Mucosa of descending colon (tissue), 3 donors: ENCODE results near the gene ANTXR2. TPM values are rescaled to one million over a fixed set of nuclear protein-coding genes. Genes with fewer than 3 reads are reported as not detected.

ENCODE experiments used
- ATAC-seq: fragments of 200-7000 bp; cut with Tn5 transposase; one replicate; pipeline ENCODE4 v1.9.1; 2020; ENCODE audit warnings: mild to moderate bottlenecking, moderate library complexity
- DNase-seq, 3 donors: peaks; one replicate each; pipeline ENCODE4 v3.0.0-alpha.2; 2020
- H3K36me3 ChIP-seq: fragments of 200-600 bp; one replicate; pipeline ENCODE4 v1.8.0; 2021; ENCODE audit warnings: low read depth, mild to moderate bottlenecking
- H3K4me1 ChIP-seq: fragments of 200-600 bp; one replicate; pipeline ENCODE4 v1.8.0; 2021; ENCODE audit warnings: low read depth, mild to moderate bottlenecking
- H3K4me3 ChIP-seq: fragments of 200-600 bp; one replicate; pipeline ENCODE4 v1.8.0; 2021; ENCODE audit warnings: mild to moderate bottlenecking
- H3K9me3 ChIP-seq: fragments of 200-600 bp; one replicate; pipeline ENCODE4 v1.8.0; 2021; ENCODE audit warnings: mild to moderate bottlenecking
- intact Hi-C, 2 donors: fragments of 100-400 bp; cut with DNase I in 1 of 2; cut with micrococcal nuclease in 1 of 2; formaldehyde crosslinking; loops; one replicate each; pipeline versions ENCODE4 v1.11.0 to v1.11.1; 2022; cut with DNase I, micrococcal nuclease
- total RNA-seq, 3 donors: library from RNA; stranded (reverse); fragmentation: NEBNext Ultra II Directional in 2 of 3; extraction: Animal tissue kit (Norgen Biotek cat#: 25700) in 2 of 3; gene quantifications; one replicate each; pipeline versions ENCODE4 v1.2.1 to v1.2.4, GENCODE V29; 2021 to 2023
- TF ChIP-seq, protein P1 (sequence below): fragments of 200-600 bp; IDR thresholded peaks from one replicate; pipeline ENCODE4 v1.8.0; 2022; ENCODE audit warnings: antibody characterized with exemption, mild to moderate bottlenecking
- donor health status: DM: no; HTN: no; CAD: no; lungs with moderate emphysema.
- donor health status: DM: no; HTN: no; CAD: no.
- donor health status: DM: no; HTN: yes; CAD: no.

ANTXR2 gene
- total RNA-seq, 3 donors from 2014 or later = 83.2 to 276 (median 120) TPM

DNA sequence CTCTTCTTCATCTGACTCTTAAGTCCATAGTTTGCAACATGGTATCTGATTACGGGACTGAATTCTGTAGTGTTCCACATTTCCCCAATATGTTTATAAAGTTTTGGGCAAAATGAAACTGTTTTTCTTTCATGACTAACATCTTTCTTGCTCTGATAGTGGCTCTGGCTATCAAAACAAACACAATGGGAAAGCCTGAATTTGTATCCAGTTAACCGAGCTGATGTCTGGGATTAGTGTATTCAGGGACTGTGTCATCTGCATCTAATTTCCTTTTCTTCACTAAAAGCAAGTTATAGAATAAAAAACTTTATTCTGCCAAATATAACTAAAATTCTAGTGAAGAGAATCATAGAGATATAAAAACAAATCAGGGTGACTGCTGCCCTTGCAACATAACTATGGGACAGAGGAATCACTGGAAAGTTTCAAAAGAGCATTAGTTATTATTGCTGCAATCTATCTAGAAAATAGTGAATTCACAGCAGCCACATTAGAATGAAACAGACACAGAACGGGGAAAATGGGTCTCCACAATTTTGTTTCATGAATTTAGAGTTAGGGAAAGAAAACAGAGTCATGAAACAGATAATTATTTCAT, 61.3 kb downstream of the ANTXR2 start:
- intact Hi-C loops = no loop called here
- ATAC-seq = no peak
- TF ChIP-seq, protein P1, sequence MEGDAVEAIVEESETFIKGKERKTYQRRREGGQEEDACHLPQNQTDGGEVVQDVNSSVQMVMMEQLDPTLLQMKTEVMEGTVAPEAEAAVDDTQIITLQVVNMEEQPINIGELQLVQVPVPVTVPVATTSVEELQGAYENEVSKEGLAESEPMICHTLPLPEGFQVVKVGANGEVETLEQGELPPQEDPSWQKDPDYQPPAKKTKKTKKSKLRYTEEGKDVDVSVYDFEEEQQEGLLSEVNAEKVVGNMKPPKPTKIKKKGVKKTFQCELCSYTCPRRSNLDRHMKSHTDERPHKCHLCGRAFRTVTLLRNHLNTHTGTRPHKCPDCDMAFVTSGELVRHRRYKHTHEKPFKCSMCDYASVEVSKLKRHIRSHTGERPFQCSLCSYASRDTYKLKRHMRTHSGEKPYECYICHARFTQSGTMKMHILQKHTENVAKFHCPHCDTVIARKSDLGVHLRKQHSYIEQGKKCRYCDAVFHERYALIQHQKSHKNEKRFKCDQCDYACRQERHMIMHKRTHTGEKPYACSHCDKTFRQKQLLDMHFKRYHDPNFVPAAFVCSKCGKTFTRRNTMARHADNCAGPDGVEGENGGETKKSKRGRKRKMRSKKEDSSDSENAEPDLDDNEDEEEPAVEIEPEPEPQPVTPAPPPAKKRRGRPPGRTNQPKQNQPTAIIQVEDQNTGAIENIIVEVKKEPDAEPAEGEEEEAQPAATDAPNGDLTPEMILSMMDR = no peak
- H3K4me1 ChIP-seq = peaks cover 1% of the 10 kb centered on the region
- H3K4me3 ChIP-seq = no peak overlapping the region
- no peak for DNase-seq
- no peaks in the 10 kb centered on the region for H3K9me3 ChIP-seq
- no peaks in the 10 kb centered on the region for H3K36me3 ChIP-seq

DNA sequence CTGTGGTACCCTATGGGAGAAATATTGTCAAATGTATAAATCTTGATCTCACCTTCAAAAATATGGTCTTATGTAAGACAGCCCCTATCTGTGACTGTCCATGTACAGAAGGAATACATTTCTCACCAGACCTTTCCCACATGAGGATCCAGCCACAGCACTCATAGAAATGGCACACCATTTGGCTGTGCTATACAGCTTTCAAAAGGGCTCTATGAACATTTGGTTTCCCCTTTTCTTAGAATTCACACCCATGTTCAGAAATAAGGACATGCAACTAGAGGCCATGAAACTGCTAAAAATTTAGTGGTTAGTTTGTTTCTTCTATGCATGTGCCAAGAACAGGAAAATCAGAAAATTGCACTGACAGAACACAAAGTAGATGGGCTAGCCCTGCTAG, 62.7 kb downstream of the ANTXR2 start:
- ATAC-seq = no peak
- H3K36me3 ChIP-seq = no peaks in the 10 kb centered on the region
- TF ChIP-seq, protein P1 = no peak
- no peaks in the 10 kb centered on the region for H3K4me1 ChIP-seq
- H3K4me3 ChIP-seq = no peak overlapping the region
- H3K9me3 ChIP-seq = no peaks in the 10 kb centered on the region
- intact Hi-C loops = no loop called here
- DNase-seq = no peak

DNA sequence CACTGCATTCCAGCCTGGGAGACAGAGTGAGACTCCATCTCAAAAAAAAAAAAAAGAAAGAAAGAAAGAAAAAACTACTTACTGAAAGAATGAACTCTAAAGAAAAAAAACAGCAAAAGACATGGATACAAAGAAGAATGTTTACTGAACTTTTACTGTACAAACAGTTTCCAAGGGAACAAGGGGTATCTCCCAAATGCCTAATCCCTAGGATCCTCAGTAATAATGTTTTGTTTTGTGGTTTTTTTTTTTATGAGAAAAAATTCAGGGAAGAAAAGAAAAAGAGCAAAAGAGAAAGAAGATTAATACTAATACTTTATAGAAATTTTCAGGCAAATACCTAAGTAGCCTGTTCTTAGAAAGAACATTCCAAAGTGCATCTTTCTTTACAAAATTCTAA, 63.2 kb downstream of the ANTXR2 start:
- Histone ChIP-seq H3K36me3 (no peaks in the 10 kb centered on the region), H3K9me3 (peaks cover 1% of the 10 kb centered on the region), H3K4me1 (no peaks in the 10 kb centered on the region), H3K4me3 (no peak overlapping the region)
- ATAC-seq = no peak
- intact Hi-C loops = no loop called here
- DNase-seq = no peak
- TF ChIP-seq, protein P1 = no peak

DNA sequence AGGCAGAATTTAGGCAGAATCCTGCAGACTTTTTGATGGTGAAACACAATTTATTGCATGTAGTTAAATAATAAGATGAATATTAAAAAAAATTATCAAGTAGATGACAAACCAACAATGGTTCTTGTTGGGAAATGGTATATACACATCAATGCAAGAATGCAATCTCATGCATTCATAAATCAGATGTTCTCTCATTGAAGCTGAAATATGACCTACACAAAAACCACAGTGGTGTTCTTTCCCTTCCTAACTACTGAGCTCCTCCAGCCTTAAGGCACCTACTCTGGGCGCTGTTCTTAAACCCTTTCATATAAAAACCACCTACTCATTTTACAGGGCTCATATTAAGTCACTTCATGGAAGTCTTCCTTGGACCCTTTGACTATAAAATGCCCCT, 64.1 kb downstream of the ANTXR2 start:
- intact Hi-C loops = no loop called here
- Histone ChIP-seq H3K4me3 (no peak overlapping the region), H3K36me3 (no peaks in the 10 kb centered on the region), H3K9me3 (peaks cover 10% of the 10 kb centered on the region), H3K4me1 (no peaks in the 10 kb centered on the region)
- DNase-seq (no peak), ATAC-seq (no peak)
- TF ChIP-seq, protein P1 = no peak

DNA sequence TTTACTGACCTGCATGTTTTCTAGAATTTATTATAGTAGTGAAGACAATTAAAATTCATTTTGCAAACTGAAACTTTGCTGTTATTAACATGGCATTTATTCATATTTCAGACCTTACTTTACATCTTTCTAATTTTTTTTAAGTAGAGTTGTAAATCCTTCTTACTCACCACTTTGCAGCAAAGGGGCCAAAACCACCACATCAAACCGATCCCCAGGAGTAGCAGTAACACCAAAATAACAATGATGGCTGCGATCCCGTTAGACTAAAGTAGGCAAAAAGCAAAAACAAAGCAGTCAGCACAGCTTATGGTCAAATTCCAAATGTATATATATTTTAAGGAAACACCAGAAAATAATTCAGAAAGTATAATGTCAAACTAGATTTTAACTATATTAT, 64.7 kb downstream of the ANTXR2 start:
- intact Hi-C loops = no loop called here
- DNase-seq = no peak
- TF ChIP-seq, protein P1 = no peak
- no peak for ATAC-seq
- Histone ChIP-seq H3K9me3 (peaks cover 12% of the 10 kb centered on the region), H3K4me3 (no peak overlapping the region), H3K4me1 (no peaks in the 10 kb centered on the region), H3K36me3 (no peaks in the 10 kb centered on the region)

DNA sequence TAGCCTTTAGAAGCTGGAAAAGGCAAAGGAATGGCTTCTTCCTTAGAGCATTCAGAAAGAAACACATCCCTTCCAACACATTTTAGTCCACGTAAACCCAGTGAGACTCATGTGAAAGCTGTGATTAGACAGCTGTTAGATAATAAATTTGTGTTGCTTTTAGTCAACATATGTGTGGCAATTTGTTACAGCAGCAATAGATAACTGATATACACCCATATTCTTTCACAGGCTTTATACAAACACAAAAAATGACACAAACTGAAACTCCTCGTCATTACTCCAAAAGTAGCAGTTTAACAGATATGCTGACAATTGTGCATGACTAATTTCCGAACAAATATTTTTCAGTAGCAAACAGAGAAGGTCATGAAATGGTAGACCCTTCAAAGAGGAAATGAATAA, 65.3 kb downstream of the ANTXR2 start:
- no peak overlapping the region for H3K4me3 ChIP-seq
- intact Hi-C loops = no loop called here
- H3K36me3 ChIP-seq = no peaks in the 10 kb centered on the region
- H3K9me3 ChIP-seq = peaks cover 12% of the 10 kb centered on the region
- DNase-seq (no peak), ATAC-seq (no peak)
- TF ChIP-seq, protein P1 = no peak
- H3K4me1 ChIP-seq = no peaks in the 10 kb centered on the region
